Esophagus squamous epithelium (tissue), 4 donors: Measurements from ENCODE around the gene POU6F2.

ENCODE experiments used
- POLR2A ChIP-seq, 4 donors: fragments of 450-650 bp; IDR thresholded peaks; one replicate each; pipeline ENCODE4 v1.6.1; 2017; ENCODE audit warnings: antibody characterized with exemption in 4 of 4, mild to moderate bottlenecking in 4 of 4, moderate library complexity in 3 of 4
- TF ChIP-seq, protein P1 (sequence below), 6 experiments: fragments of 450-650 bp in 4 of 6; fragments of 200-600 bp in 2 of 6; sonication (generic) in 2 of 6; IDR thresholded peaks; one replicate each; pipeline ENCODE4 v1.5.1; 2016 to 2019; ENCODE audit warnings: antibody characterized with exemption in 6 of 6, mild to moderate bottlenecking in 4 of 6, moderate library complexity in 4 of 6

GRCh38 chr7:39372383-39372782 lies 394.7 kb downstream of the POU6F2 start:
- TF ChIP-seq, protein P1, sequence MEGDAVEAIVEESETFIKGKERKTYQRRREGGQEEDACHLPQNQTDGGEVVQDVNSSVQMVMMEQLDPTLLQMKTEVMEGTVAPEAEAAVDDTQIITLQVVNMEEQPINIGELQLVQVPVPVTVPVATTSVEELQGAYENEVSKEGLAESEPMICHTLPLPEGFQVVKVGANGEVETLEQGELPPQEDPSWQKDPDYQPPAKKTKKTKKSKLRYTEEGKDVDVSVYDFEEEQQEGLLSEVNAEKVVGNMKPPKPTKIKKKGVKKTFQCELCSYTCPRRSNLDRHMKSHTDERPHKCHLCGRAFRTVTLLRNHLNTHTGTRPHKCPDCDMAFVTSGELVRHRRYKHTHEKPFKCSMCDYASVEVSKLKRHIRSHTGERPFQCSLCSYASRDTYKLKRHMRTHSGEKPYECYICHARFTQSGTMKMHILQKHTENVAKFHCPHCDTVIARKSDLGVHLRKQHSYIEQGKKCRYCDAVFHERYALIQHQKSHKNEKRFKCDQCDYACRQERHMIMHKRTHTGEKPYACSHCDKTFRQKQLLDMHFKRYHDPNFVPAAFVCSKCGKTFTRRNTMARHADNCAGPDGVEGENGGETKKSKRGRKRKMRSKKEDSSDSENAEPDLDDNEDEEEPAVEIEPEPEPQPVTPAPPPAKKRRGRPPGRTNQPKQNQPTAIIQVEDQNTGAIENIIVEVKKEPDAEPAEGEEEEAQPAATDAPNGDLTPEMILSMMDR (IDR thresholded peaks at IDR 0.05), result no peak
- TF ChIP-seq POLR2A (IDR thresholded peaks at IDR 0.05), result no peak
